ENCODE results near the gene GNAS-AS1. TPM values are rescaled to one million over a fixed set of nuclear protein-coding genes. Genes with fewer than 3 reads are reported as not detected.

GNAS-AS1 gene
- total RNA-seq, 4 donors from 2014 or later, result 0.42 to 0.59 TPM; not detected in 2

DNA sequence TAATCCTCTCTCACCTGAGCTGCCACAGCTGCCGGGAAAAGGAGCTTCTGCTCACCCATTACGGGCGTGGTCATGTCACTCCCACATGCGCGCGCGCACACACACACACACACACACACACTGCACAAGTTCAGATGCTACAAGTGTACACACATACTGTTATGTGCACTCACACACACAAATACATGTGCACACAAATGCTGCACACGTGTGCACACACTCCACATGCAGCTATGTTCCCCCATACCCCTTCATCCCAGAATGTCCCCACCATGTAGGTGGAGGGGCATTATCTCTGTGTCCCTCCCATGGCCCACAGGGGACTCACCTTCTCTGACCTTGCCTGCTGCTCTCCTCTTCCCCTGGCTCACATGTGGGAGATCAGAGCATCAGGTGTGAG lies 37.3 kb downstream of the GNAS-AS1 start:
- peaks cover 0 to 27% of the 10 kb centered on the region in 2 donors for H3K27me3 ChIP-seq
- 86 to 87% methylated on average over 8 of the region's 8 CpGs for WGBS, 2 donors
- H3K27ac ChIP-seq, result no peak overlapping the region
- no peaks in the 10 kb centered on the region for H3K4me1 ChIP-seq
- peaks cover 0 to 6% (median 0%) of the 10 kb centered on the region in 4 donors for H3K9me3 ChIP-seq
- no peak for DNase-seq (ENCODE audit: low spot score in 2 of 2)
- TF ChIP-seq, protein P1, sequence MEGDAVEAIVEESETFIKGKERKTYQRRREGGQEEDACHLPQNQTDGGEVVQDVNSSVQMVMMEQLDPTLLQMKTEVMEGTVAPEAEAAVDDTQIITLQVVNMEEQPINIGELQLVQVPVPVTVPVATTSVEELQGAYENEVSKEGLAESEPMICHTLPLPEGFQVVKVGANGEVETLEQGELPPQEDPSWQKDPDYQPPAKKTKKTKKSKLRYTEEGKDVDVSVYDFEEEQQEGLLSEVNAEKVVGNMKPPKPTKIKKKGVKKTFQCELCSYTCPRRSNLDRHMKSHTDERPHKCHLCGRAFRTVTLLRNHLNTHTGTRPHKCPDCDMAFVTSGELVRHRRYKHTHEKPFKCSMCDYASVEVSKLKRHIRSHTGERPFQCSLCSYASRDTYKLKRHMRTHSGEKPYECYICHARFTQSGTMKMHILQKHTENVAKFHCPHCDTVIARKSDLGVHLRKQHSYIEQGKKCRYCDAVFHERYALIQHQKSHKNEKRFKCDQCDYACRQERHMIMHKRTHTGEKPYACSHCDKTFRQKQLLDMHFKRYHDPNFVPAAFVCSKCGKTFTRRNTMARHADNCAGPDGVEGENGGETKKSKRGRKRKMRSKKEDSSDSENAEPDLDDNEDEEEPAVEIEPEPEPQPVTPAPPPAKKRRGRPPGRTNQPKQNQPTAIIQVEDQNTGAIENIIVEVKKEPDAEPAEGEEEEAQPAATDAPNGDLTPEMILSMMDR (IDR thresholded peaks at IDR 0.05), result no peak
- TF ChIP-seq POLR2A (IDR thresholded peaks at IDR 0.05), result no peak
- TF ChIP-seq EP300 (IDR thresholded peaks at IDR 0.05), result no peak
- no peaks in the 10 kb centered on the region for H3K36me3 ChIP-seq
- H3K4me3 ChIP-seq, result no peak overlapping the region

DNA sequence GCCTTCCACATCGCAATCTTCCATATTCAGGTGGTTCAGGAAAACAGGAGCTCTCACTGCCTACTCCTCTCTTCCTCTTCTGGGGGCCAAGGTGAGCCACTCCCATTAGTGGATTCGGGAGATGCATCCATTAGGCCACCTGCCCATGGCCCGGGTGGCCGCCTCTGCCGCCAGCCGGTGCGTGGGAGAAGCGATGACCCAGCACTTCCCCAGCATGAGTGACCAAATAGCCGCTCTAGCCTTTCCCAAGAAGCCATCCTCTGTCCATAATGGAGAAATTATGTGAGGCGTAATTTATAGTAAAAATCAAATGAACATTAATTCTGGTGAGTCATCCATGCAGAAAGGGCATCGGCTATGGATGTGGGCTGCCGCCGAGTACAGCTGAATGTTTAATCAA lies 39.4 kb downstream of the GNAS-AS1 start:
- no peak for DNase-seq (ENCODE audit: low spot score in 2 of 2)
- 90 to 94% methylated on average over 13 of the region's 13 CpGs for WGBS, 2 donors
- TF ChIP-seq POLR2A (IDR thresholded peaks at IDR 0.05) (no peak), EP300 (IDR thresholded peaks at IDR 0.05) (no peak)
- TF ChIP-seq, protein P1 (IDR thresholded peaks at IDR 0.05), result no peak

DNA sequence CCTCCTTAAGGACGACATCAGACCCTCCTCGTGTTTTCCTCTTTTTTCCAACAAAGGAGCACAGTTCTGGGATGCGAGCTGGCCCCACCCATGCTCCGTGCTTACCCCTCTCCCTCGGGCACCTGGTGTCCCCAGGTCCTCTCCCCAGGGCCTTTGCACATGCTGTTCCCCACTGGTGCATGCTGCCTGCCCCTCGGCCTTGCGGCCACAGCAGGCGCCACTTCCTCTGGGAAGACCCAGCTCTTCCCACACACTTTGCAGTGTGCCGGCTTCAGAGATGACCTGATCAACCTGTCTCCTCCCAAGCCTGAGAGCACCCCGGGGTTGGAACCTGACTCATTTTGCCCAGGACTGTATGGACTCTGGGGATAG lies 39.8 kb downstream of the GNAS-AS1 start:
- peaks cover 0 to 27% of the 10 kb centered on the region in 2 donors for H3K27me3 ChIP-seq
- H3K36me3 ChIP-seq, result no peaks in the 10 kb centered on the region
- no peaks in the 10 kb centered on the region for H3K4me1 ChIP-seq
- no peak overlapping the region for H3K4me3 ChIP-seq
- no peak overlapping the region for H3K27ac ChIP-seq
- peaks cover 0 to 6% (median 0%) of the 10 kb centered on the region in 4 donors for H3K9me3 ChIP-seq
- DNase-seq (ENCODE audit: low spot score in 2 of 2), result no peak
- TF ChIP-seq, protein P1 (IDR thresholded peaks at IDR 0.05), result no peak
- TF ChIP-seq EP300 (IDR thresholded peaks at IDR 0.05), result no peak
- no peak for TF ChIP-seq POLR2A (IDR thresholded peaks at IDR 0.05)
- WGBS, 2 donors, result 72 to 80% methylated on average over 10 of the region's 10 CpGs

More for the DNA sequence above, 39.4 kb downstream of the GNAS-AS1 start:
- H3K9me3 ChIP-seq, result peaks cover 0 to 6% (median 0%) of the 10 kb centered on the region in 4 donors
- no peaks in the 10 kb centered on the region for H3K4me1 ChIP-seq
- H3K27me3 ChIP-seq, result peaks cover 0 to 27% of the 10 kb centered on the region in 2 donors
- H3K27ac ChIP-seq, result no peak overlapping the region
- no peak overlapping the region for H3K4me3 ChIP-seq
- H3K36me3 ChIP-seq, result no peaks in the 10 kb centered on the region

DNA sequence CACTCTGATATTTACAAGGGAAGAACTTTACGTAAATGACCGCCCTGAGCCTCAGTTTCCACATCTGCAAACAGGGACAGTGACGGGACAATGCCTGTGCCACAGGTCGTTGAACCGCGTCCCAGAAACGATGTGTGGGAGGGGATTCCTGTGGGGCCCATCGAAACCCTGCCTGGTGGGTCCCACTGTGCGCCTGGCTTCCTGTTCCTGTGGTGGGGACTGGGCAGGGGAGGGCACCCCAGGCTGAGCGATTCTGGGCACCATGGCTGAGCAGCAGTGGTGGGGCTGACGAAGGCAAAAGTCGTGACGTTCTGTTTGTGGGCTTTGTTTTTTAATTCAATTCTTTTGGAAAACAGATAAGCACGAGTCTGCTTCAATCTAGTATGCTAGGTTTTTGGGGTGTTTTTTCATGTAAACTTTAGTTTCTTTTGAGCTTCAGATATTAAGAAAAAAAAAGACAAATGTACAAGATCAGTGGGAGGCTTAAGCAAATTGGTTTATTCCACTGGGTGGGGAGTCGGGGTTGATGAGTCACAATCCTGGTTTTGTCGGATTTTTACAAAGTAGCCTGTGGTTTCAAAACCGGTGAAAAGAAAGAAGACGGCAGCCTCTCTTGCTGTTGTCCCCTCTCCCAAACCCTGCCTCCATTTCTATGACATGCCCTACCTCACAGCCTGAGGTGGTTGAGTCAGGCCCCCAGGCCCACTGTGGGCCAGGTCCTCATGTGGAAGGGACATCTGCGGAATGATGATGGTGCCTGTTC lies 40.4 kb downstream of the GNAS-AS1 start:
- no peak overlapping the region for H3K4me3 ChIP-seq
- H3K4me1 ChIP-seq, result no peaks in the 10 kb centered on the region
- DNase-seq (ENCODE audit: low spot score in 2 of 2), result no peak
- H3K9me3 ChIP-seq, result peaks cover 0 to 6% (median 0%) of the 10 kb centered on the region in 4 donors
- peaks cover 0 to 27% of the 10 kb centered on the region in 2 donors for H3K27me3 ChIP-seq
- no peak overlapping the region for H3K27ac ChIP-seq
- H3K36me3 ChIP-seq, result no peaks in the 10 kb centered on the region
- WGBS, 2 donors, result 78% methylated on average over 19 of the region's 19 CpGs
- TF ChIP-seq EP300 (IDR thresholded peaks at IDR 0.05), result no peak
- TF ChIP-seq, protein P1 (IDR thresholded peaks at IDR 0.05), result no peak
- no peak for TF ChIP-seq POLR2A (IDR thresholded peaks at IDR 0.05)

DNA sequence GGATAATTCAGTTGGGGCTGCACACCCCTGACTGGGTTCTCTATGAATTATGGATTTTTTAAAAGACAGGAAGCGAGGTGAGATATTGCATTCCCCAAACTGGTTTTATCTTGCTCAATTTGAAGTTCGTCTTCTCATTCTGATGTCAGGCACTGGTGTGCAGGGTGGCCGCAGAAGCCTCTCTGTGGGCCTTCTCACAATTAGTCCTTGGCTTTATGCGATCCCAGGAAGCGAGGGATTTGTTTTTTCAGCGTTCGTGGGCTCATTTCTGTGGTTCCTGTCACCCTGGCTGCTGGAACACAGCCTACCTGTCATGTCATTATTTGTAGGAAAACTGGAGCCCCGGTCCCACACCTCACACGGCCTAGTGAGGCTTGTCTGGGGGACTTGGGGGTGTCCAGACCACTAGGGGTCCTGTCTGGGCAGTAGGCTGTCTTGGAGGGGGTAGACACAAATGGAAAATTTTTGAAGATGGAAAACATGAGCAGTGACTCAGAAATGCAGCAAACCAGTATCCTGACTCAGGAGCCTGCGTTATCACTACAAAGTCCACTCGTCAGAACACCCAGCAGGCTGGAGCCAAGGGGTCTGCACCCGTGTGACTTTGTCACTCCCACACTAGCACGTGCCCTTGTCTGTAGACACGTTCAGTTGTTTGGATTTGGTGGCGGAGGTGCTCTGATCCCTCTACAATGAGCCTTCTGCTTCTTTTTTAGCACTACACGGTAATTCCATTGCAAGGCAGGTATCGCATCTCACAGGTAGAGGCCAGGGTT lies 42.2 kb downstream of the GNAS-AS1 start:
- Histone ChIP-seq H3K36me3 (no peaks in the 10 kb centered on the region), H3K9me3 (peaks cover 0 to 6% (median 0%) of the 10 kb centered on the region in 4 donors), H3K4me1 (no peaks in the 10 kb centered on the region), H3K27ac (no peak overlapping the region), H3K27me3 (peaks cover 0 to 27% of the 10 kb centered on the region in 2 donors), H3K4me3 (no peak overlapping the region)
- DNase-seq (ENCODE audit: low spot score in 2 of 2), result no peak
- WGBS, 2 donors, result 72 to 80% methylated on average over 17 of the region's 17 CpGs
- no peak for TF ChIP-seq POLR2A (IDR thresholded peaks at IDR 0.05)
- TF ChIP-seq, protein P1 (IDR thresholded peaks at IDR 0.05), result no peak
- no peak for TF ChIP-seq EP300 (IDR thresholded peaks at IDR 0.05)
